SKM-1 (cell line): ENCODE results near the gene GPX6.
"Not testable (repeated sequence)": the region's sequence is repeated elsewhere in the genome, so short reads cannot be mapped to it uniquely, and the experiment has no call there.

Experiments used
- DNase-seq: peaks from one replicate; lab custom pipeline; 2025; ENCODE audit not compliant: unreplicated experiment; lab: John Stamatoyannopoulos, UW

GPX6 gene

GRCh38 chr6:28515676-28516075 is at the start of gene GPX6:
GPX6 (minus strand) TSS chr6:28515793; CDS start chr6:28515743, 50 bp downstream.
- no peak for DNase-seq

GRCh38 chr6:28563430-28564095 is 48.0 kb upstream of the GPX6 start:
- DNase-seq: no peak

GRCh38 chr6:28558629-28559028 is 43.0 kb upstream of the GPX6 start:
- no peak for DNase-seq

- no peak for DNase-seq
Observed at GRCh38 chr6:28555136-28555535, 39.5 kb upstream of the GPX6 start.

GRCh38 chr6:28553986-28554881 is 38.6 kb upstream of the GPX6 start:
- DNase-seq: no peak

- DNase-seq: no peak
Observed at GRCh38 chr6:28553384-28553985, 37.9 kb upstream of the GPX6 start.

GRCh38 chr6:28551891-28552666 is 36.5 kb upstream of the GPX6 start:
- DNase-seq: no peak

GRCh38 chr6:28547003-28547402 is 31.4 kb upstream of the GPX6 start:
- DNase-seq: not testable (repeated sequence)

- no peak for DNase-seq
Observed at GRCh38 chr6:28545955-28546354, 30.4 kb upstream of the GPX6 start.

GRCh38 chr6:28543651-28544610 is 28.3 kb upstream of the GPX6 start:
- no peak for DNase-seq

- peak; percentile 73 for DNase-seq
Observed at GRCh38 chr6:28542440-28543296, 27.1 kb upstream of the GPX6 start.

- no peak for DNase-seq
Observed at GRCh38 chr6:28541996-28542395, 26.4 kb upstream of the GPX6 start.

- DNase-seq: no peak
Observed at GRCh38 chr6:28537509-28538140, 22.0 kb upstream of the GPX6 start.

- DNase-seq: no peak
Observed at GRCh38 chr6:28537065-28537464, 21.5 kb upstream of the GPX6 start.

GRCh38 chr6:28534875-28535274 is 19.3 kb upstream of the GPX6 start:
- no peak for DNase-seq

- DNase-seq: no peak
Observed at GRCh38 chr6:28534306-28534705, 18.7 kb upstream of the GPX6 start.

GRCh38 chr6:28531479-28532128 is 16.0 kb upstream of the GPX6 start:
- DNase-seq: no peak

GRCh38 chr6:28530777-28531176 is 15.2 kb upstream of the GPX6 start:
- no peak for DNase-seq
